Hippocampal formation (tissue), 2 donors: ENCODE measurements around the gene STAM2.
"Not testable (repeated sequence)": the region's sequence is repeated elsewhere in the genome, so short reads cannot be mapped to it uniquely, and the experiment has no call there.

ENCODE experiments used
- DNase-seq, 2 donors: peaks; one replicate each; lab custom pipeline; 2025; lab: John Stamatoyannopoulos, UW

Gene STAM2

DNA sequence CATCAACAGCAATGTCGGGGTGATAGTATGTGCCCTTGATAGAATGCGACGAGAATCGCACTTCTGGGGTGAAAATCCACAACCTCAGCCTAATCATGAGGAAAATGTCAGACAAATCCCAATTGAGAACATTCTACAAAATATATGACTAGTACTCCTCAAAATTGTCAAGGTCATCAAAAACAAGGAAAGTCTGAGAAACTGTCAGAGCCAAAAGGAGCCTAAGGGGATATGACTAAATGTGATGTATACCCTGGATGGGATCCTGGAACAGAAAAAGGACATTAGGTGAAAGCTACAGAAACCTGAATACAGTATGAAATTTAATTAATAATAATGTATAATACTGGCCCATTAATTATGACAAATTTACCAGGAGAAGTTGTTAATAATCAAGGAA is 69.1 kb downstream of the STAM2 start:
- DNase-seq = no peak

DNA sequence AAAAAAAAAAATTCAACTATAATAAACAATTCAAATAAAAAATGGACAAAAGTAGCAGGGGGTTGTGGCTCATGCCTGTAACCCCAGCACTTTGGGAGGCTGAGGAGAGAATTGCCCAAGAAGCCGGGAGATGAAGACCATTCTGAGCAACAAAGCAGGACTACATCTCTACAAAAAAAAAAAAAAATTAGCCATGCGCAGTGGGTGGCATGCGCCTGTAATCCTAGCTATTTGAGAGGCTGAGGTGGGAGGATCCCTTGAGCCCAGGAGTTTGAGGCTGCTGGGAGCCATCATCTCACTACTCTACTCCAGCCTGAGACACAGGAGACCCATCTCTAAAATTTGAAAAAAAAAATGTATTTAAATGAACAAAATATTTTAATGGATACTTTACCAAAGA is 72.3 kb downstream of the STAM2 start:
- DNase-seq = no peak

DNA sequence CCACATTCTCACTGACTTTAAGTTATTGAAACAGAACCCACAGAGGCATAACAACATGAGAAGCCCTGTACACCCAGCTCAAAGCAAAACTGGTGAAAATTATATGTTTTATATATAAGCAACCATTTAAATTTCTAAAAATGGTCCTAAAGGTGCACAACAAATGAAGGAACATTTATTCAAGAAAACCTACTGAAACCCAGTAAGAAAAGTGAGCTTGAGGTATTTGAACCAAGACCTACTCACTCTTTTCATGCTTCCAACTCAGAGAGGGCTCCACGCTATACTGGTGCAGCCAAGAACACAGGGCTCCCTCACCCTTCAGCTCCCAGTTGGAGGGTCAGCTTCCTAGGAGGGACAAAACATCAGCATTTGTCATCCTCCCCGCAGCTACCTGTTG is 74.6 kb downstream of the STAM2 start:
- DNase-seq = no peak

DNA sequence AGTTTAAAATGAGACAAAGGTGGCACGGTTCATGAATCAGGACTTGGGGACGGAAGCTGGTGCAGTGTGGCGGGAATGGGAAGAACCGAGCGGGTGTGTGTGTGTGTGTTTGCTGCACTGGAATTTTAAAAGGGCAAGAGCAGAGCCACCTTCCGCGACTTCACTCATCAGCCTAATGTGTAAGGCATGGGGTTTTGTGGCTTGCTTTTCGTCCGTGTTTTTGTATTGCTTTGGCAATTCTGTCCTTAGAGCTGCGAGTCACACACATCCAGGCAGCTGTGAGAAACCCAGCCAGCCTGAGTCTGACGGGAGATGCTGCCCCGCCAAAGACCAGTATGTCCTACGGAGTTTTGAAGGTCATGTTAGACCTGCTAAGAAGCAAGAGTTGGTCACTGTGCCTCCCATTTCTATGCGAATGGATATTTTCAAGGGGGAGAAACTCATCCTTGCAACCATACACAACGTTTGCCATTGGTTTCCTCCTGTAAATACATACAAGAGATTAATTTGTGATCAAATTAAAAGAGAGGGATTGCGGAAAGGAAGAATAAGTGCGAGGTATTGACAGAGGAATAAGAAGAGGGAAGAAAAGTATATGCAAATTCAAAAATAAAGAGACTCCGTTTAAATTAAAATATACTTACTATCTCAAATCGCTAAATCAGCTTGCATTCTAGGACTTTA is 76.1 kb downstream of the STAM2 start:
- no peak for DNase-seq

DNA sequence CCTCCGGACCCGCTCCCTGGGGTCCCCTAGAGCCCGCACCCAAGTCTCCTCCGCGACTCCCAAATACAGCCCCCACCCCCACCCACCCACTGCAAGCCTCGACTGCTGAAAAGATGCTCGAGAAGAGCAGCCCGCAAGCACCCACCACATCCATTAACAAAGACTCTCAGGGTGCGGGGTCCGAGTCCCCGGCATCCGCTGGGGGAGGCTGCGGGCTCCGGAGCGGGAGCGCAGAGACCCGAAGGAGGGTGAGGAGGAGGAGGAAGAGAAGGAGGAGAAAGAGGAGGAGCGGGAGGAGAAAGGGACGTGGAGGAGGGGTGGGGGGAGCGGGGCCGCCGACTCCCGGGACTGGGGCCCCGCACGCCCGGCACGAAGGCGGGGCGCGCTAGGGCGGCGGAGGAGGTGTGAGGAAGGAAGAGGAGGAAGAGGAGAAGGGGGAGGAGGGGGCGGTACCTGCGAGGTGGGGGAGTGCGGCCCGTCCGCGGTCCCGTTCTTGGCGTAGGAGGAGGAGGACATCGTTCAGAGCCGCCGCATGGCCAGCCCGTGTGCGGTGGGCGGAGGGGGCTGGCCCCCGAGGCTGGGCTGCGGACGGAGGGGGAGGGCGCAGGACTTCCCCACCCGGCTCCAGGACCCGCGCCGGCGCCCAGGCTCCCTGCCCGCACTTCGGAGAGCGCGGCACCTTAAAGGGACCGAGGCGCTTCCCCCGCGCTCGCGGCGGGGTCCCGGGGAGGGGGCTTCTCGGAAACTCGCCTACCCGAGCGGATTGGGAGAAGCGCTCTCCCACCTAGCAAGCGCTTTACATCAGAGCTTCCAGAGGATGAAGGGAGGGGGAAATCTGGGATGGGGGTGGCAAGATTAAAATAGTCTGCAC is 76.8 kb downstream of the STAM2 start, which contains the start of gene CACNB4:
Gene CACNB4 (minus strand): TSS at position 549 of the 871 bp plus-strand sequence.
- no peak for DNase-seq

DNA sequence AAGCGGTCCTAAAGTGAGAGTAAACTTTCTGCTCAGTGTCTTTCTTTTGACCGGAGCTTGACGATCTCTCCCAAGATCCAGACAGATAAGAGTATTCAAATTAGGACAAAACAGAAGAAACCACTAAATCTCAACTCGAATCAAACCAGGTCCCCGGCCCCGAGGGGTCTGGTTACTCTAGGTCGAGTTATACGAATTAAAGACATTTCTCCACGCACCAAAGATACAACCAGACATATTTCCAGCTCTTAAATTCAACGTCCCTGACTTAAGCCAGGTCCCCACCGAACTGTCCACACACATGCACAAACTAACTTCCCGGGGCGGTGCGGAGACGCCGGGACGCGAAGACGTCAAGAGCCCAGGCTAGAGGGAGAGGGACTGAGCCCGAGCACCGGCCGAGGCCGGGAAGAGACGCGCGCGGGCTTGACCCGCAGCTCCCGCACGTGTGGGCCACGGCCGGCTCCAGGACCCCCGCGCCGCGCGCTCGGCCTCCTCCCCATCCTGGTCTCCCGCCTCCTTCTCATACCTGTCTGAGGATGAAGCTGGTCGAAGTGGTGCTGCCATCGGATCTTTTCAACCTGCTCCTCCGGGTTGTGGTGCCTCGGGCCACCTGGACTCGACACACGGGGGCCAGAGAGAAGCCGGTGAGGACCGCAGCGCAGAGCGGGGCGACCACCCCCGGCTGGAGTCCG is 77.6 kb downstream of the STAM2 start:
- no peak for DNase-seq

DNA sequence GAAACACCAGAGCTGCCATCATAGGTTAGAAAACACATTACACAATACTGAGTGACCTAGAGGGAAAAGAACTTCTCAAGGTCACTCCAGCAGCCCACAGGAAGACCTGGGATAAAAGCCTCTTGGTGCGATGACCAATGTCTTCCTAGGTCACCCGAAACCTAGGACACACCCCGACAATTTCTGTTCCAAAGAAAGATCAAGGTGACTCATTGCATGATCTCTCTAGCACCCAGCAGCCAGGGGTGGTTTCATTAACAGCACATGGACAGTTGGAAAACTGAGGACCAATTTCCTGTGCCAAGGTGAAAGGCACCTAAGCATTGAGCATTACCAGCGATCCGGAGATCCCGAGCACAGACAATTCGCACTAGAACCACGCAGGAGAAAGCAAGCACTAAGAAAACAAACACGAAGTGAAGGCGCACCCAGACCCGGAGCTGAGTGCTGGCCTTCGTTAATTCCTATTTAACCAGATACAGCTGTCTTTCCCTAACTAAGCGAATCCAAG is 78.2 kb downstream of the STAM2 start:
- no peak for DNase-seq

DNA sequence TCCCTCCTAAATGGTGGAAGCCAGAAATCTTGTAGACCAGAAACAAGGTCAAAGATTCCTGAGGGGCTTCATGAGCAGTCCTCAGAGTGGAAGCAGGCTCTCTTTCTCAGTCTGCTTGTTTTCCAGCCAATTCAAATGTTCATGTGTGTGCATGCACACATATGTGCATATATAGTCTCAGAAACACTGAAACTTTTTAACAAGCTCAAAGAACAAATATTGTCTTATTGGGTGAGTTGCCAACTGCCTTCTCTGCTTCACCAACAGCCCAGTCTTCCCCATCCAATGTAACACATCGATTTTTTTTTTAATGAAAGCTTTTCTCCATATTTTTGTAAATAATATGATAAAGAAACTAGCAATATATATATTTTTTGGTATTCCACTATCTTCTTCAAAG is 80.4 kb downstream of the STAM2 start:
- no peak for DNase-seq

DNA sequence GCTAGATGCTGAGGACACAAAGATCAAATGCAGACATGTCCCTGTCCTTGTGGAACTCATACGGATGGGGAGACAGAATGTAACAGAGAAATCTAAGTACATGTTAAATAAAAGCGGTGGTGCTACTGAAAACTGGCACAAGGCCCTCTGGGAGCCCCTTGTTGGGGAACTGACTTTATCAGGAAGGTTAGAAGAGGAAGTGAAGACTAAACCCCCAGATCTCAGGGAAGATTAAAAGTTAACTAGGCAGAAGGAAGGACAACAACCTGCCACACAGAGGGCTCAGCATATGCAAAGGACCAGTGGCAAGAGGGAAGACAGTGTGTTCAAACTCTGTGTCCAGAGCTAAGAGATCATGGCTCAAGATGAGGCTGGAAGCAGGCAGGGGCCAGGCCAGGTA is 81.5 kb downstream of the STAM2 start:
- DNase-seq = no peak

DNA sequence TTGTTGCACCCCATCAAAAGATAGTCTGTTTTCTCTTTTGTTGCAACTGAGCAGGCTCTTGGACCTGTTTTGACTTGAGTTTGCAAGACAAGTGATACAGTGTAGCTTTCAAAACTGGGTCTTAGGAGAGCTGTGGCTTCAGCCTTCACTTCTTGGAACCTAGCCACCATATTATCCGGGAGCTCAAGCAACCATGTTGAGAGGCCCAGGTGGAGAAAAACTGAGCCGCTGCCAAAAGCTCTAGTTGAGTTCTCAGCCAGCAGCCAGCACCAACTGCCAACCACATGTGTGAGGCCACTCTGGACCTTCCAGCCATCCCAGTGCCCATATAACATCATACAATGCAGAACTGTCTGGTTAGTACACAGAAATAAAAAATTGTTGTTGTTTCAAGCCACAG is 82.1 kb downstream of the STAM2 start:
- DNase-seq = no peak

DNA sequence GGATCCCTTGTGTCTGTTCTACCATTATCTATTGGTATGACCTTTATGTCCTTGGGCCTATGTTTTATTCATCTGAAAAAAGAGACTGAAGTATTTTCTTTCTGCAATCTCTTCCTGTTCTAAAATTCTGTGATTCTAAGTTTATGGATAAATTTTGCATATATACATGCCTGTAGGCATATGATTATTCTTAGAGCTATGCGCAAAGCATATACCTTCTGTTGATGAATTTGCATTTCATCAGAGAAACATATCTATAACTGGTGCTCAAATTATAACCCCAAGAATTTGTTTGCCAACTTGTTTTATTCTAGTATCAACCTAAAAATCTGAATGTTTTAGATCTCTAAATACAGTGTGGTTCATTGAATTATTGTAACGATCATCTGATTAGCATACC is 83.5 kb downstream of the STAM2 start:
- DNase-seq = no peak

DNA sequence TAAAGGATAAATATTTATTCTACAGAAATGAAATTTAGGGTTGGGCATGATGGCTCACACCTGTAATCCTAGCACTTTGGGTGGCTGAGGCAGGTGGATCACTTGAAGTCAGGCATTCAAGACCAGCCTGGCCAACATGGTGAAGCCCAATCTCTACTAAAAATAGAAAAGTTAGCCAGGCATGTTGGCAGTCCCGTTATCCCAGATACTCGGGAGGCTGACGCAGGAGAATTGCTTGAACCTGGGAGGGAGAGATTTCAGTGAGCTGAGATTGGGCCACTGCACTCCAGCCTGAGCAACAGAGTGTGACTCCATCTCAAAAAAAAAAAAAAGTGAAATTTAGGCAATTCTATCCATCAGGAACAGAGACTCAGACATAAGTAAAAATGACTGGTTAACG is 84.8 kb downstream of the STAM2 start:
- DNase-seq = not testable (repeated sequence)

DNA sequence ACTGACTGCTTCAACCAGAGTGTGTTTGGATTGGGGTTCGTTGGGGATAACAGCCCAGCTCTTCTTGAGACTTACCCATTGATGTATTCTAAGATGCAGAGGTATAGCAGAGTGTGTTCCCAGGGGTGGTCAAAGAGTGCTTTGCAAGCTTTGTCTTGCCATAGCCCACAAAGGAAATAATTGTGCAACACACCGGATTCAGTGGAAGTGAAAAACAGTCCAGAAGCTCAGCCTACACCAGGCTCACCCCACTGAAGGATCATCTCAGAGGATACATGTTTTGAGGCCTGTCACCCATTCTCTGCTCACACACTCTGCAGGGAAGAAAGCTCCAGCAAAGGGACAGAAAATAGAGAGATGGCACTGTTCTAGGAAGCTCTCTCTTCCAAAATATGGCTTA is 86.3 kb downstream of the STAM2 start:
- no peak for DNase-seq

DNA sequence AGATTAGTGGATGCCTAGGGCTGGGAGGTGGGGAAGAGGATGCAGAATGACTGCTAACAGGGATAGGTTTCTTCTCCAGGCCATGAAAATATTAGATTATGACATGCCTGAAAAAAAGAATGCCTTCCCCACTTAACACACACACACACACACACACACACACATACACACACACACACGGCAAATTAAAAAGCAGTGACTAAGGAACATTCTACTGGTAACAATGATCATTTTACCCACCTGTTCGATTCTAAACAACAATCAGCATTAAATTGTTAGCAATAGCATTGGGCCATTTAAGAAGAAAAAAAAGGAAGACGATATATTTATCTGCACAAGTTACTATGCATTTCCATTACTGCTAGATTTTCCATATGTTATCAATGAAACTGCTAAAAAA is 87.6 kb downstream of the STAM2 start:
- DNase-seq = no peak

DNA sequence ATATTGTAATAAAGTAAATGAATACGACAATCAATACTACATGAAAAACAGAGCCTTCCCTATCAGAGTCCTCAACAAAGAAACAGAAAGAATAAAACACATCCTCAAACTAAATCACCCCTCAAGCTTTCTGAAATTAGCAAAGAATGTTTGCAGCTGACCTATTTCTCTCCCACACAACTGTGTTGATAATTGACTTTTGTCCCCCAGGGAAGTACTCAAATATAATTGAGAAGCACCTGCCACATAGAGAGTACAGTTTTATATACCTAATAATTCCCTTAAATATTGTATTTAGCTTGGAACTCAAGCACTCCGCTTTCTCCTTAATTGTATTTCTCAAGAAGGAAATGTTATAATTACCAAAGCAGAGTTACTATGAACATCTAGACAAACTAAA is 89.3 kb downstream of the STAM2 start:
- DNase-seq = no peak

DNA sequence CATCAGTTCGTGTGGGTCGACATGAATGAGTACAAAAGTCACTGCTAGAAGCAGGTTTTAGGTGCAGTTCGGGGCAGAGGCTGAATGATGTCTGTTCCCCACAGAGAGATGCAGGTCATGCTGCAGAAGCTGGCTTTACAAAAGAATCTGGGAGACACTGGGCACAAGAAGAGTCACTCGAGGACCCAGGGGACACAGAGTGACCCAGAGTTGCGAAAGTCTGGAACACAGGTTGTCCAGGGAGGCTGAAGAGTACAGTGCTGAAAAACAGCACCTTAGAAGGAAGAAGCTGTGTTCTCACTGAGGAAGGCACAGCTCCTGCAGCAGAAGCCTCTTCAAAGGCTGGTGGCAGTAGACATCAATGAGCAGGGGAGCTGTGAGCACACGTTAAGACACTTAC is 91.5 kb downstream of the STAM2 start:
- no peak for DNase-seq

DNA sequence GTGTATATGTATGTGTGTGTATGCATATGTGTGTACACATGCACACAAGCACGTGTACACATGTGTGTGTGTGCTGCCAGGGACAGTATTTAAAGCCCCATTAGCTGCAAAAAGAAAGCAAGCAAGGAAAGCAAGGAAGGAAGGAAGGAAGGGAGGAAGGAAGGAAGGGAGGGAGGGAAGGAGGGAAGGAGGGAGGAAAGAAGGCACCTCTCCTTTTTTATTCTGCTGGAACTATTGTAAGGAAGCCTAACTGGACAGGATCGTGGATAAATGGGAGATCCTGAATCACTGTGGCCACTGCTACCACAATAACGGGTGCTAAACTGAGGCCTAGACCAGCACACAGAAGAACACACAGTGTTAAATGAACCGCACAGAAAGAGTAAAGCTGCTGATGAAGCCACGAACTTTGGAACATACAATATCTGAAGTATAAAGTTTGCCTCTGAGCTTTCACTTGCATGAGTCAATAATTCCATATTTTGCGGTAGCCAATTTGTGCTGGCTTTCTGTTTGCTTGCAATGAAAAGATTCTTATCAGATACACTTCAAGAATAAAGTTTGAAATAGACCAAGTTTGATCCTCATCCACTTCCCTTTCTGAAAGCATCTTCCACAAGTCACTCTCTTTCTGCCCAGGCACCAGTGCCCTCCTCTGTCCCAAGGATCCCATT is 92.2 kb downstream of the STAM2 start:
- DNase-seq = no peak

DNA sequence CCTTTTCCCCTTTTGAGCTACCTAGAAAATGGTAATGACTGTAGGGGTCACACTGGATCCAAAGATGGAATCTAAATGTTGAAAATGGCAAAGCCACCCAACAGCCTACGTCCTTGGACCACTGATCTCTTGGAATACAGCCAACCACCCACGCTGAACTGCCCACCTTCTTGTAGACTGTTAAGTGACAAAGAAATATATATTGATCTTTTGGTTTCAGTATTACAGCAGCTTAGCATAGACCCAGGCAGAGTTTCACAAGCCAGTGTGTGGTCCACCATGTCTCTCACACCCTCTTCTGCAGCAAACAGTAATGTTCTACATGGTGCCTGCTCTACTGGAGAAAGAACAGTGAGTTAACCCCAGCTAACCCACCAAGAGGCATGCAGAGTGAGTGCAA is 96.9 kb downstream of the STAM2 start:
- DNase-seq = no peak

DNA sequence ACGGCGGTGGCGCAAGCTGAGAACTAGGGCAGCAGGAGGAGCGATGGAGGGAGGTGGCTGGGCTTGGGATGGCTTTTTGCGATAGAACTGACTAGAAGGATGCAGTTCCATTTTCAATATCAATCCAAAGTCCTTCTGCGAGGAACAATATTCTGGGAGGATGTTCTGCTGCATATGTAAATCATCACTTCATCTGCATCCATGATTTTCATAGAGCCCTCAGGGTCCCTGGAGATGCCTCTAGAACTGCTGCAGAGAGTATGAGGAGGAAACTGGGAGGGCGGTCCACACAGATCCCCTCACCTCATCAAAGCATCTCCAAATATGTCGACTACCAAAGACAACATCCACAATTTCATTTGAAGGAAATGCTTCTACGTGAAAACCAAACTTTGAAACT is 97.5 kb downstream of the STAM2 start:
- DNase-seq = no peak

DNA sequence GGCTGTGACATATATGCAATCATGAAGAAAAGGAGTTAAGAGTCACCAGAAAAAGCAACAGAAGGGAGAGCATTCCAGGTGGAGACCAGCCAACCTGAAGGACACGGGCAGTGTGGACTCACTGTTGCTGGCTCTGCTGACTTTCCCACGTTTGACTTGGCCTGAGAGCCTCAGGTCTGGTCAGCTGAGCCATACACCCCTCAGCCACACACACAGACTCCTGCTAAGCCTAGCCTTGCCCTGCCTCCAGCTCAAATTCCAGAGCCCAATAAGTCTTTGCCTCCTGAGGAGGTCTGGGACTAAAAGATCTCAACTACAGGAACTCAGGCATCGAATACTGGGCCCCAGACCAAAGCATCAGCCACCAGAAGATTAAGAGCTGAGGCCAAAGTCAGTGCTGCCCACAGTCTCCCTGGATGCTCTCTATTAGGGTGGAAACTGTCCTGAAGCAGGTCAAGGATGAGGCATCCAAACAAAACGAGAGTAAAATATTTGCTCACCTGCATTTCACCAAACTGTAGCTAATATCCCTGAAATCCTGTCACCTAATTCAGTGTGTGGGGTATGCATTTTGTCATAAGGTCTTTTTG is 100.0 kb downstream of the STAM2 start:
- DNase-seq = no peak

DNA sequence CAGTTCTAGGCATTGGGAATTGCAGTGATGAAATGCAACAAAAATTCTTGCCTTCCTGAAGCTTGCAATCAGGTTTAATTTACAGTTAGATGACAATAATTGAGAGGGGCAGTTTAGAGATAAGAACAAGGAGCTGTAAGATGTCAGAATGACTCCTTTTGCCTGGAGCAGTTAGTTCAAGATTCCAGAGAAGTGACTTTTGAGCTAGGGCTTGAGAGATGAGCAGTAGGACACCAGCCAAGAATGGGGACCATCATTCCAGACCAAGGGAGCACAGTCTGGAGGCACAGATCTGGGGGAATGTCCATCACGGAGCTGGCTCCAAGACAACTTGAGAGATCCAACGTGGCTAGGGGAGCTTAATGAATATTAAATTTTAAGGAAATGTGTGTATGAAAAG is 103.6 kb downstream of the STAM2 start:
- no peak for DNase-seq

DNA sequence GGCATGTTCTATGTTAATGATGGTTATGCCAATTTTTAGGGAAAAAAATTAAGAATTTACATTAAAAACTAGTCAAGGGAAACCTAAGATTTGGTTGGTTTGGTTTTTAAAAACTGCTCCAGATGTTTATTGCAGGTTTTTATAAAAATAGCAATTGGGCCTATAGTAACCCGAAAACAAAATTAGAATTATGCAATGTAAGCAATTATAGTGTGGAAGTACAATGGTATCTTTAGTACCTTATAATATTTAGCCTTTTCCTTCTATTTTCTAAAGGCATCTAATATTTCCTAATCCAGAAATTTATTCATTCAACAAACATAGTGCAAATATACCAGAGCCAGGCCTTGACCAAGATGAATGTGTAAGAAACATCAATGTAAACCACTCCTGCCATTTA is 104.0 kb downstream of the STAM2 start:
- DNase-seq = no peak
